Measurements from ENCODE around the gene ARHGDIB. TPM values are rescaled to one million over a fixed set of nuclear protein-coding genes. Genes with fewer than 3 reads are reported as not detected.
A peak's percentile ranks its signal among the peaks of the same experiment; 100 is the strongest.

Gene ARHGDIB
- polyA plus RNA-seq, 1 donor = 53.2 TPM

- no peak overlapping the region for H3K27ac ChIP-seq (ENCODE audit: low read length)
- H3K4me3 ChIP-seq (ENCODE audit: low read length) = no peak overlapping the region
- DNase-seq = no peak
- no peaks in the 10 kb centered on the region for H3K36me3 ChIP-seq (ENCODE audit: control insufficient read depth, insufficient read depth, low read length)
- H3K9me3 ChIP-seq (ENCODE audit: control insufficient read depth, low read depth, low read length) = no peaks in the 10 kb centered on the region
- no peaks in the 10 kb centered on the region for H3K27me3 ChIP-seq (ENCODE audit: control insufficient read depth, insufficient read depth, low read length)
- 100% methylated on average over 1 of the region's 3 CpGs for WGBS (ENCODE audit: insufficient coverage, low lambda C conversion rate)
- H3K4me1 ChIP-seq (ENCODE audit: control insufficient read depth, insufficient read depth, low read length) = no peaks in the 10 kb centered on the region
These were observed 7.1 kb upstream of the ARHGDIB start for GRCh38 chr12:14968478-14968877.

GRCh38 chr12:14965221-14965620, 3.8 kb upstream of the ARHGDIB start:
- no peak for DNase-seq
- Histone ChIP-seq H3K4me3 (ENCODE audit: low read length) (no peak overlapping the region), H3K9me3 (ENCODE audit: control insufficient read depth, low read depth, low read length) (no peaks in the 10 kb centered on the region), H3K27ac (ENCODE audit: low read length) (no peak overlapping the region), H3K36me3 (ENCODE audit: control insufficient read depth, insufficient read depth, low read length) (no peaks in the 10 kb centered on the region), H3K27me3 (ENCODE audit: control insufficient read depth, insufficient read depth, low read length) (no peaks in the 10 kb centered on the region), H3K4me1 (ENCODE audit: control insufficient read depth, insufficient read depth, low read length) (no peaks in the 10 kb centered on the region)
- 100% methylated on average over 1 of the region's 2 CpGs for WGBS (ENCODE audit: insufficient coverage, low lambda C conversion rate)

GRCh38 chr12:14964406-14964805, 3.0 kb upstream of the ARHGDIB start:
- DNase-seq = no peak
- Histone ChIP-seq H3K4me1 (ENCODE audit: control insufficient read depth, insufficient read depth, low read length) (no peaks in the 10 kb centered on the region), H3K27ac (ENCODE audit: low read length) (no peak overlapping the region), H3K27me3 (ENCODE audit: control insufficient read depth, insufficient read depth, low read length) (no peaks in the 10 kb centered on the region), H3K4me3 (ENCODE audit: low read length) (no peak overlapping the region), H3K9me3 (ENCODE audit: control insufficient read depth, low read depth, low read length) (no peaks in the 10 kb centered on the region), H3K36me3 (ENCODE audit: control insufficient read depth, insufficient read depth, low read length) (no peaks in the 10 kb centered on the region)
- WGBS (ENCODE audit: insufficient coverage, low lambda C conversion rate) = 40% methylated on average over 1 of the region's 2 CpGs

GRCh38 chr12:14963520-14963919, 2.1 kb upstream of the ARHGDIB start:
- Histone ChIP-seq H3K4me1 (ENCODE audit: control insufficient read depth, insufficient read depth, low read length) (no peaks in the 10 kb centered on the region), H3K4me3 (ENCODE audit: low read length) (no peak overlapping the region), H3K9me3 (ENCODE audit: control insufficient read depth, low read depth, low read length) (no peaks in the 10 kb centered on the region), H3K36me3 (ENCODE audit: control insufficient read depth, insufficient read depth, low read length) (no peaks in the 10 kb centered on the region), H3K27ac (ENCODE audit: low read length) (no peak overlapping the region), H3K27me3 (ENCODE audit: control insufficient read depth, insufficient read depth, low read length) (no peaks in the 10 kb centered on the region)
- 100% methylated on average over 2 of the region's 7 CpGs for WGBS (ENCODE audit: insufficient coverage, low lambda C conversion rate)
- DNase-seq = no peak

GRCh38 chr12:14962797-14963196, 1.4 kb upstream of the ARHGDIB start:
- Histone ChIP-seq H3K9me3 (ENCODE audit: control insufficient read depth, low read depth, low read length) (no peaks in the 10 kb centered on the region), H3K4me3 (ENCODE audit: low read length) (no peak overlapping the region), H3K4me1 (ENCODE audit: control insufficient read depth, insufficient read depth, low read length) (no peaks in the 10 kb centered on the region), H3K27ac (ENCODE audit: low read length) (no peak overlapping the region), H3K27me3 (ENCODE audit: control insufficient read depth, insufficient read depth, low read length) (no peaks in the 10 kb centered on the region), H3K36me3 (ENCODE audit: control insufficient read depth, insufficient read depth, low read length) (no peaks in the 10 kb centered on the region)
- no peak for DNase-seq
- WGBS (ENCODE audit: insufficient coverage, low lambda C conversion rate) = 100% methylated on average over 3 of the region's 3 CpGs

- H3K36me3 ChIP-seq (ENCODE audit: control insufficient read depth, insufficient read depth, low read length) = no peaks in the 10 kb centered on the region
- no peak for DNase-seq
- H3K4me3 ChIP-seq (ENCODE audit: low read length) = no peak overlapping the region
- H3K4me1 ChIP-seq (ENCODE audit: control insufficient read depth, insufficient read depth, low read length) = no peaks in the 10 kb centered on the region
- 100% methylated on average over 1 of the region's 3 CpGs for WGBS (ENCODE audit: insufficient coverage, low lambda C conversion rate)
- no peaks in the 10 kb centered on the region for H3K9me3 ChIP-seq (ENCODE audit: control insufficient read depth, low read depth, low read length)
- no peaks in the 10 kb centered on the region for H3K27me3 ChIP-seq (ENCODE audit: control insufficient read depth, insufficient read depth, low read length)
- H3K27ac ChIP-seq (ENCODE audit: low read length) = no peak overlapping the region
These were observed 745 bp upstream of the ARHGDIB start for GRCh38 chr12:14962153-14962539.

GRCh38 chr12:14960548-14961465, 594 bp downstream of the ARHGDIB start:
- Histone ChIP-seq H3K27me3 (ENCODE audit: control insufficient read depth, insufficient read depth, low read length) (no peaks in the 10 kb centered on the region), H3K27ac (ENCODE audit: low read length) (peak overlapping the region; percentile 23), H3K4me1 (ENCODE audit: control insufficient read depth, insufficient read depth, low read length) (no peaks in the 10 kb centered on the region), H3K9me3 (ENCODE audit: control insufficient read depth, low read depth, low read length) (no peaks in the 10 kb centered on the region), H3K36me3 (ENCODE audit: control insufficient read depth, insufficient read depth, low read length) (no peaks in the 10 kb centered on the region), H3K4me3 (ENCODE audit: low read length) (peak overlapping the region; percentile 22)
- WGBS (ENCODE audit: insufficient coverage, low lambda C conversion rate) = 80% methylated on average over 2 of the region's 13 CpGs
- no peak for DNase-seq

- no CpG with 5 or more reads among the region's 4 CpGs for WGBS (ENCODE audit: insufficient coverage, low lambda C conversion rate)
- DNase-seq = no peak
- Histone ChIP-seq H3K27me3 (ENCODE audit: control insufficient read depth, insufficient read depth, low read length) (no peaks in the 10 kb centered on the region), H3K4me1 (ENCODE audit: control insufficient read depth, insufficient read depth, low read length) (no peaks in the 10 kb centered on the region), H3K36me3 (ENCODE audit: control insufficient read depth, insufficient read depth, low read length) (no peaks in the 10 kb centered on the region), H3K9me3 (ENCODE audit: control insufficient read depth, low read depth, low read length) (no peaks in the 10 kb centered on the region), H3K27ac (ENCODE audit: low read length) (no peak overlapping the region), H3K4me3 (ENCODE audit: low read length) (no peak overlapping the region)
These were observed 1.4 kb downstream of the ARHGDIB start for GRCh38 chr12:14959916-14960496.

- Histone ChIP-seq H3K27ac (ENCODE audit: low read length) (no peak overlapping the region), H3K4me3 (ENCODE audit: low read length) (no peak overlapping the region), H3K9me3 (ENCODE audit: control insufficient read depth, low read depth, low read length) (no peaks in the 10 kb centered on the region), H3K27me3 (ENCODE audit: control insufficient read depth, insufficient read depth, low read length) (no peaks in the 10 kb centered on the region), H3K36me3 (ENCODE audit: control insufficient read depth, insufficient read depth, low read length) (no peaks in the 10 kb centered on the region), H3K4me1 (ENCODE audit: control insufficient read depth, insufficient read depth, low read length) (no peaks in the 10 kb centered on the region)
- WGBS (ENCODE audit: insufficient coverage, low lambda C conversion rate) = no CpG with 5 or more reads among the region's 3 CpGs
- no peak for DNase-seq
These were observed 1.9 kb downstream of the ARHGDIB start for GRCh38 chr12:14959463-14959862.

GRCh38 chr12:14959126-14959440, 2.3 kb downstream of the ARHGDIB start:
- no peaks in the 10 kb centered on the region for H3K4me1 ChIP-seq (ENCODE audit: control insufficient read depth, insufficient read depth, low read length)
- WGBS (ENCODE audit: insufficient coverage, low lambda C conversion rate) = no CpG with 5 or more reads among the region's 10 CpGs
- H3K36me3 ChIP-seq (ENCODE audit: control insufficient read depth, insufficient read depth, low read length) = no peaks in the 10 kb centered on the region
- DNase-seq = no peak
- H3K4me3 ChIP-seq (ENCODE audit: low read length) = no peak overlapping the region
- H3K27ac ChIP-seq (ENCODE audit: low read length) = no peak overlapping the region
- H3K27me3 ChIP-seq (ENCODE audit: control insufficient read depth, insufficient read depth, low read length) = no peaks in the 10 kb centered on the region
- H3K9me3 ChIP-seq (ENCODE audit: control insufficient read depth, low read depth, low read length) = no peaks in the 10 kb centered on the region

All from large intestine (tissue), 3 donors.